Activated naive CD4-positive, alpha-beta T cell treated with anti-CD3 and anti-CD28 coated beads, Interleukin-2, amount 50 U/mL, for 72 hours (primary cell): ENCODE measurements around the gene RABGAP1L. TPM values are rescaled to one million over a fixed set of nuclear protein-coding genes. Genes with fewer than 3 reads are reported as not detected.
A peak's percentile ranks its signal among the peaks of the same experiment; 100 is the strongest.
"Not testable (repeated sequence)": the region's sequence is repeated elsewhere in the genome, so short reads cannot be mapped to it uniquely, and the experiment has no call there.

Experiments used
- ATAC-seq, 2 donors: fragments of 150-1000 bp; cut with Tn5 transposase; 2 replicates each; pipeline ENCODE4 v1.10.0; 2021; ENCODE audit warnings: mild to moderate bottlenecking in 2 of 2, moderate library complexity in 2 of 2
- DNase-seq, 2 donors: peaks; one replicate each; pipeline ENCODE4 v3.0.0; 2021 to 2022; ENCODE audit warnings: low spot score in 2 of 2
- H3K27ac Mint-ChIP-seq, 2 donors: one replicate each; pipeline ENCODE4 v1.8.0; 2022; ENCODE audit warnings: mild to moderate bottlenecking in 2 of 2, mixed read lengths in 2 of 2
- H3K36me3 Mint-ChIP-seq, 2 donors: one replicate each; pipeline ENCODE4 v1.8.0; 2022; ENCODE audit warnings: mixed read lengths in 2 of 2
- H3K9me3 Mint-ChIP-seq, 2 donors: one replicate each; pipeline ENCODE4 v1.8.0; 2022; ENCODE audit warnings: mixed read lengths in 2 of 2
- total RNA-seq, 2 donors: library from RNA; stranded (reverse); gene quantifications; one replicate each; pipeline ENCODE4 v1.2.3, GENCODE V29; 2022

RABGAP1L gene
- total RNA-seq, 2 donors from 2014 or later: 24.0 to 26.8 TPM

GRCh38 chr1:174143727-174144396 lies 15.5 kb upstream of the RABGAP1L start:
- not testable (repeated sequence) for H3K36me3 Mint-ChIP-seq, H3K27ac Mint-ChIP-seq, H3K9me3 Mint-ChIP-seq, DNase-seq, ATAC-seq

- not testable (repeated sequence) for ATAC-seq, H3K9me3 Mint-ChIP-seq, H3K36me3 Mint-ChIP-seq, H3K27ac Mint-ChIP-seq, DNase-seq
These were observed 14.9 kb upstream of the RABGAP1L start for GRCh38 chr1:174144397-174144783.

GRCh38 chr1:174149216-174149615 lies 10.1 kb upstream of the RABGAP1L start:
- ATAC-seq: no peak
- Mint-ChIP-seq H3K27ac (no peak overlapping the region), H3K9me3 (peaks cover 0 to 7% of the 10 kb centered on the region in 2 donors), H3K36me3 (peaks cover 5 to 6% of the 10 kb centered on the region in 2 donors)
- DNase-seq: no peak

GRCh38 chr1:174150499-174150898 lies 8.8 kb upstream of the RABGAP1L start:
- H3K27ac Mint-ChIP-seq: no peak overlapping the region
- H3K9me3 Mint-ChIP-seq: peaks cover 0 to 7% of the 10 kb centered on the region in 2 donors
- no peak for DNase-seq
- ATAC-seq: no peak
- peaks cover 5 to 6% of the 10 kb centered on the region in 2 donors for H3K36me3 Mint-ChIP-seq

GRCh38 chr1:174152427-174152826 lies 6.9 kb upstream of the RABGAP1L start:
- no peak for ATAC-seq
- Mint-ChIP-seq H3K9me3 (no peaks in the 10 kb centered on the region), H3K36me3 (peaks cover 5 to 6% of the 10 kb centered on the region in 2 donors), H3K27ac (peak overlapping the region in 1 of 2 donors; percentile 50)
- DNase-seq: no peak

GRCh38 chr1:174153085-174153824 lies 6.1 kb upstream of the RABGAP1L start:
- ATAC-seq (peak; percentile 19 to 80), DNase-seq (no peak)
- H3K9me3 Mint-ChIP-seq: no peaks in the 10 kb centered on the region
- peaks cover 5 to 6% of the 10 kb centered on the region in 2 donors for H3K36me3 Mint-ChIP-seq
- H3K27ac Mint-ChIP-seq: peak overlapping the region in 1 of 2 donors; percentile 30

GRCh38 chr1:174153825-174154107 lies 5.6 kb upstream of the RABGAP1L start:
- DNase-seq (no peak), ATAC-seq (no peak)
- H3K9me3 Mint-ChIP-seq: no peaks in the 10 kb centered on the region
- H3K27ac Mint-ChIP-seq: no peak overlapping the region
- H3K36me3 Mint-ChIP-seq: peaks cover 4 to 5% of the 10 kb centered on the region in 2 donors

- no peak for DNase-seq
- peaks cover 0 to 4% of the 10 kb centered on the region in 2 donors for H3K36me3 Mint-ChIP-seq
- ATAC-seq: no peak
- H3K27ac Mint-ChIP-seq: peak overlapping the region; percentile 86 to 94
- no peaks in the 10 kb centered on the region for H3K9me3 Mint-ChIP-seq
These were observed 2.9 kb upstream of the RABGAP1L start for GRCh38 chr1:174156437-174156836.

GRCh38 chr1:174157157-174157806 lies 2.0 kb upstream of the RABGAP1L start:
- Mint-ChIP-seq H3K9me3 (no peaks in the 10 kb centered on the region), H3K27ac (peak overlapping the region; percentile 86 to 94)

GRCh38 chr1:174158767-174159251 lies 511 bp upstream of the RABGAP1L start:
- Mint-ChIP-seq H3K9me3 (no peaks in the 10 kb centered on the region), H3K36me3 (peaks cover 0 to 4% of the 10 kb centered on the region in 2 donors), H3K27ac (peak overlapping the region; percentile 94 to 96)
- no peak for DNase-seq
- peak in 1 of 2 donors; percentile 1 for ATAC-seq

More at GRCh38 chr1:174157157-174157806, 2.0 kb upstream of the RABGAP1L start:
- ATAC-seq (peak; percentile 45 to 66), DNase-seq (peak in 1 of 2 donors; percentile 43)
- peaks cover 0 to 4% of the 10 kb centered on the region in 2 donors for H3K36me3 Mint-ChIP-seq

GRCh38 chr1:174160109-174160473 lies 771 bp downstream of the RABGAP1L start:
- peak overlapping the region; percentile 94 to 96 for H3K27ac Mint-ChIP-seq
- peaks cover 0 to 12% of the 10 kb centered on the region in 2 donors for H3K36me3 Mint-ChIP-seq
- peak in 1 of 2 donors; percentile 89 for DNase-seq
- no peaks in the 10 kb centered on the region for H3K9me3 Mint-ChIP-seq
- peak in 1 of 2 donors; percentile 71 for ATAC-seq

GRCh38 chr1:174160603-174161002 lies 1.3 kb downstream of the RABGAP1L start:
- peaks cover 0 to 13% of the 10 kb centered on the region in 2 donors for H3K36me3 Mint-ChIP-seq
- peak overlapping the region; percentile 94 to 96 for H3K27ac Mint-ChIP-seq
- DNase-seq (no peak), ATAC-seq (no peak)
- no peaks in the 10 kb centered on the region for H3K9me3 Mint-ChIP-seq

GRCh38 chr1:174161813-174162212 lies 2.5 kb downstream of the RABGAP1L start:
- Mint-ChIP-seq H3K9me3 (no peaks in the 10 kb centered on the region), H3K27ac (no peak overlapping the region), H3K36me3 (peaks cover 0 to 13% of the 10 kb centered on the region in 2 donors)
- ATAC-seq (no peak), DNase-seq (no peak)

GRCh38 chr1:174164826-174165225 lies 5.5 kb downstream of the RABGAP1L start:
- peak overlapping the region in 1 of 2 donors; percentile 8 for H3K27ac Mint-ChIP-seq
- peaks cover 0 to 13% of the 10 kb centered on the region in 2 donors for H3K36me3 Mint-ChIP-seq
- no peak for DNase-seq
- no peak for ATAC-seq
- H3K9me3 Mint-ChIP-seq: no peaks in the 10 kb centered on the region

- peaks cover 0 to 12% of the 10 kb centered on the region in 2 donors for H3K36me3 Mint-ChIP-seq
- ATAC-seq: no peak
- no peaks in the 10 kb centered on the region for H3K9me3 Mint-ChIP-seq
- DNase-seq: no peak
- H3K27ac Mint-ChIP-seq: no peak overlapping the region
These were observed 6.3 kb downstream of the RABGAP1L start for GRCh38 chr1:174165471-174166137.

- ATAC-seq: no peak
- no peak overlapping the region for H3K27ac Mint-ChIP-seq
These were observed 7.4 kb downstream of the RABGAP1L start for GRCh38 chr1:174166530-174167264.

More at GRCh38 chr1:174166530-174167264, 7.4 kb downstream of the RABGAP1L start:
- peaks cover 0 to 8% of the 10 kb centered on the region in 2 donors for H3K36me3 Mint-ChIP-seq
- no peaks in the 10 kb centered on the region for H3K9me3 Mint-ChIP-seq
- no peak for DNase-seq
